GM18511 (cell line): ENCODE results near the gene ZNF568.

Experiments
- ATAC-seq: cut with Tn5 transposase; IDR thresholded peaks from one replicate; pipeline ENCODE4 v1.9.1; 2021; ENCODE audit warnings: mild to moderate bottlenecking, moderate library complexity; ENCODE audit not compliant: unreplicated experiment

Gene ZNF568

DNA sequence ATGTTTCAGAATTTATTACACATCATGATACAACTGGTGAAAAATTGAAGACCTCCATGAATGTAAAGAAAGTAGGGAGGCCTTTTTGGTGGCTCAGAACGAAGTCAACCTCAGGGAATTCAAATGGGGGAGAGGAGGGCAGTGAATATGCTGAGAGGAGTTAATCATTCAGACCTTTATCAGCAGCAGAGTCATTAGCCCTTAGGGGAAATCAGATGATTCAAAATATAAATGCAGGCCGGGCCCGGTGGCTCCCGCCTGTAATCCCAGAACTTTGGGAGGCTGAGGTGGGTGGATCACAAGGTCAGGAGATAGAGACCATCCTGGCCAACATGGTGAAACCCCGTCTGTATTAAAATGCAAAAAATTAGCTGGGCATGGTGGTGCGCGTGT lies 81.7 kb downstream of the ZNF568 start:
- ATAC-seq = no peak

DNA sequence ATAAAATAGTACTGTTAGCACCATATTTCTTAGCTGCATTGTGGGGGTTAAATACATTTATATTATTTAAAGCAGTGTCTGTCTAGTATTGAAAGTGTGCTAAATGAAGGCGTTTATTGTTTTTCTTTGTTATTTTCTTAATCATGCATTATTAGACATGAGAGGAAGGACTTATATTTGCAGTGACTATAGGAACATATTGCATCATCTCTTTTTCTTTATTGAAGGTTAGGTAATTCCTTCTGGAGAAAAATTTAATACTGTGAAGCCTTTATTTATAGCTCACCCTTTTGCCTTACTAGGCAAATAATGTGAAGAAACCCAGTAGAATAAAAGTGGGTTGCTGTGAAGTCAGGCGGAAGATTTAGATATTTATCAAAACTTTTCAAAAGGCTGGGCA lies 83.2 kb downstream of the ZNF568 start:
- no peak for ATAC-seq

DNA sequence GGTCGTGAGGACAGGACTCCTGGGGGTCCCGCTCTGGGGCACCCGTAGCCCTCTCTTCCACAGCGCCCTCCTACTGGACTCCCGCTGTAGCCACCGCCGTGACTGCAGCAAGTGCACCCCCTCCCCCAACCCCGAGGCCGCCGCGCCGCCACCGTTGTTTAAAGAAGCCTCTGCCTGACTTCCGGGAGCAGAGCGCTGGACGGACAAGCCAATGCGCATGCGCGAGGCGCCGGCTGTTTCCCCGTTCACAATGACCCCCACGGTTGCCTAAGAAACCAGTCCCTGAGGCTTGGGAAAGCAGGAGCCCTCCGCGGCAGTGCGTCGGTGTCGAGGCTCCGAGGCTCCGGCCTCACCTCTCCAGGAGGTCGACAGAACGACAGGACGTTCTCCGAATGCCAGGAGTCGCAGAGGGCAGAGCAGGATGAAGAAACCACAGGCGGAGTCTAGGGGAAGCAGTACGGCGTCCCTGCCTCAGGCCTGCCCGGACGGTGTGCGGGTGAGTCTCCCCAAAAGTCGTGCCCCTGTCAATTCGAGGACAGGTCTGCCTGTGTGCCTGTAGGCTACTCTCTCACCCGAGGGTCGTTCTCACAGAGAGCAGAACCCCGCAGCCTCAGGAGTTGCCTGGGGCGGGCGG lies 91.6 kb downstream of the ZNF568 start:
- ATAC-seq = no peak

- no peak for ATAC-seq
These were observed 93.7 kb downstream of the ZNF568 start for GRCh38 chr19:37009871-37010270.

DNA sequence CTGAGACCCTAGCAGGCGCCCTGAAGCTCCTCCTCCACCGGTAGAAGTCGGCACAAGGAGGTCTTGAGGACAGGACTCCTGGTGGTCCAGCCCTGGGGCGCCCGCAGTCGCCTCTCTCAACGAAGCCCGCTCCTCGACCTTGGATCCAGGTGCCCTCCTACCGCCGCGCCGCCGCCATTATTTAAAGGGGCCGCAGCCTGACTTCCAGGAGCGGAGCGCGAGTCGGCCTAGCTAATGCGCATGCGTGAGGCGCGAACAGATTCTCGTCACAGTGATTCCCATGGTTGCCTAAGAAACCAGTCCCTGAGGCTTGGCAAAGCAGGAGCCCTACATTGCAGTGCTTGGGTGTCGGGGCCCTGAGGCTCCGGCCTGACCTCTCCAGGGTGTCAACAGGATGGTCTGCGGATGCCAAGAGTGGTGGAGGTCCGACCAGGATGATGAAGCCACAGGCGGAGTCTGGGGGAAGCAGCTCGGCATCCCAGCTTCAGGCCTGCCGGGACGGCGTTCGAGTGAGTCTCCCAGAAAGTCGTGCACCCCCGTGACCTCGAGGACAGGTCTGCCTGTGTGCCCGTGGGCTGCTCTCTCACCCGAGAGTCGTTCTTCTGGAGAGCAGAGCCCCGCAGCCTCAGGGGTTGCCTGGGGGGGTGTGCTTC lies 96.1 kb downstream of the ZNF568 start:
- no peak for ATAC-seq

DNA sequence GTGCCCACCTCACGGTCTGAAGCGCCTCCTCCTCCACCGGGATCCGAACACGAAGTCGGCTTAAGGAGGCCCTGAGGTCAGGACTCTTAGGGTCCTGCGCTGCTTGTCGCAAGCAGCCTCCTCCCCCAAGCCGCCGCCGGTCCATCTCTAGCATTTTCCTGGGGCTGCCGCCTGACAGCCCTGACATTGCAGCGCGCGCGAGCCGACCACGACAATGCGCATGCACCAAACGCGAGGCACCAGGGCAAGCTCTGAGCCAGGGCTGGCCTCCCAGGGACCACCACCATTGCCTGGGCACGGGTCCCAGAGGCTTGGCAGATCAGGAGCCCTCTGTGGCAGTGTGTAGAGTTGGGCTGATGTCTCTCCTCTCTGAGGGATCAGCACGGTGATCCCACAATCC lies 98.3 kb downstream of the ZNF568 start:
- ATAC-seq = no peak

- ATAC-seq = no peak
These were observed 129.0 kb downstream of the ZNF568 start for GRCh38 chr19:37045140-37045539.
